Ectodermal cell (in vitro differentiated cells): ENCODE measurements around the gene LPCAT3.

Source experiments
- H3K27ac ChIP-seq: 2 replicates; pipeline ENCODE4 v1.7.0; 2013; ENCODE audit warnings: mild to moderate bottlenecking, low read depth, low read length; ENCODE audit not compliant: insufficient read depth, poor library complexity, severe bottlenecking
- H3K27me3 ChIP-seq: 2 replicates; pipeline ENCODE4 v1.7.0; 2013; ENCODE audit warnings: mild to moderate bottlenecking, low read length; ENCODE audit not compliant: insufficient read depth, control insufficient read depth, poor library complexity, severe bottlenecking
- H3K36me3 ChIP-seq: one replicate; pipeline ENCODE4 v1.7.0; 2013; ENCODE audit warnings: low read length; ENCODE audit not compliant: control insufficient read depth, insufficient read depth
- H3K4me1 ChIP-seq: one replicate; pipeline ENCODE4 v1.7.0; 2013; ENCODE audit warnings: low read length; ENCODE audit not compliant: control insufficient read depth, insufficient read depth
- H3K4me3 ChIP-seq: 2 replicates; pipeline ENCODE4 v1.7.0; 2013; ENCODE audit warnings: low read depth, low read length, control low read depth; ENCODE audit not compliant: insufficient read depth
- H3K9me3 ChIP-seq: 2 replicates; pipeline ENCODE4 v1.7.0; 2013; ENCODE audit warnings: mild to moderate bottlenecking, low read length, moderate library complexity; ENCODE audit not compliant: control insufficient read depth
- WGBS, 2 experiments: methylation state at CpG; one replicate each; pipeline ENCODE4 v1.1.7; 2013; ENCODE audit warnings: missing lambda C conversion rate in 2 of 2; 5-methylcytosine and 5-hydroxymethylcytosine counted together

Gene LPCAT3

GRCh38 chr12:6979453-6979852 is 38.8 kb downstream of the LPCAT3 start:
- no peak overlapping the region for H3K27ac ChIP-seq
- WGBS, 2 experiments = 93% methylated on average over 3 of the region's 3 CpGs
- H3K9me3 ChIP-seq = no peaks in the 10 kb centered on the region
- no peaks in the 10 kb centered on the region for H3K27me3 ChIP-seq
- no peaks in the 10 kb centered on the region for H3K4me1 ChIP-seq
- H3K36me3 ChIP-seq = peaks cover 36% of the 10 kb centered on the region
- no peak overlapping the region for H3K4me3 ChIP-seq

GRCh38 chr12:6979021-6979420 is 39.3 kb downstream of the LPCAT3 start:
- Histone ChIP-seq H3K36me3 (peaks cover 40% of the 10 kb centered on the region), H3K4me1 (no peaks in the 10 kb centered on the region), H3K27me3 (no peaks in the 10 kb centered on the region), H3K9me3 (no peaks in the 10 kb centered on the region), H3K27ac (no peak overlapping the region), H3K4me3 (no peak overlapping the region)
- 93 to 95% methylated on average over 6 of the region's 6 CpGs for WGBS, 2 experiments

DNA sequence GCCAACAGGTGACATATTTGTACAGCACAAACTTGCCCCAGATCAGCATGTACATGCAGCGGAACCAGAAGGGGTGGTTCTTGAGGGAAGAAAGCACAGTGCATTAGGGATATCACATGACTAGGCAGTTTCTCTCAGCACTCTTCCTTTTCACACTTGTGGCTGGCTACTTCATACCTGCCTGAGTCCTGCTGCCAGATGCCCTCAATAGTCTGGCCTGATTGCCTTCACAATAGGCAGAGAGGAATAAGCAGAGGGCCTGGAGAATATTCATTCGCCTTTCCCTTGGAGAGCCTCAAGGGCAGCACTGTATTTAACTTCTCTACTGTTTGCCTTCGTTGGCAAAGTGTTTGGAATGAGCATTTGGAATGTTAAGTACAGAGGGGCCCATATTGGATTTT is 39.7 kb downstream of the LPCAT3 start:
- peaks cover 42% of the 10 kb centered on the region for H3K36me3 ChIP-seq
- H3K4me1 ChIP-seq = no peaks in the 10 kb centered on the region
- no peak overlapping the region for H3K4me3 ChIP-seq
- WGBS, 2 experiments = 94% methylated on average over 3 of the region's 3 CpGs
- no peak overlapping the region for H3K27ac ChIP-seq
- H3K9me3 ChIP-seq = no peaks in the 10 kb centered on the region
- no peaks in the 10 kb centered on the region for H3K27me3 ChIP-seq

GRCh38 chr12:6978188-6978587 is 40.1 kb downstream of the LPCAT3 start:
- Histone ChIP-seq H3K27ac (no peak overlapping the region), H3K4me3 (no peak overlapping the region), H3K27me3 (no peaks in the 10 kb centered on the region), H3K9me3 (no peaks in the 10 kb centered on the region), H3K36me3 (peaks cover 42% of the 10 kb centered on the region), H3K4me1 (no peaks in the 10 kb centered on the region)
- whole genome bisulfite sequencing, 2 experiments = 95 to 97% methylated on average over 6 of the region's 6 CpGs

GRCh38 chr12:6977653-6978052 is 40.6 kb downstream of the LPCAT3 start:
- Histone ChIP-seq H3K9me3 (no peaks in the 10 kb centered on the region), H3K27ac (no peak overlapping the region), H3K36me3 (peaks cover 42% of the 10 kb centered on the region), H3K4me3 (no peak overlapping the region), H3K27me3 (no peaks in the 10 kb centered on the region), H3K4me1 (no peaks in the 10 kb centered on the region)
- 95% methylated on average over 10 of the region's 10 CpGs for WGBS, 2 experiments

DNA sequence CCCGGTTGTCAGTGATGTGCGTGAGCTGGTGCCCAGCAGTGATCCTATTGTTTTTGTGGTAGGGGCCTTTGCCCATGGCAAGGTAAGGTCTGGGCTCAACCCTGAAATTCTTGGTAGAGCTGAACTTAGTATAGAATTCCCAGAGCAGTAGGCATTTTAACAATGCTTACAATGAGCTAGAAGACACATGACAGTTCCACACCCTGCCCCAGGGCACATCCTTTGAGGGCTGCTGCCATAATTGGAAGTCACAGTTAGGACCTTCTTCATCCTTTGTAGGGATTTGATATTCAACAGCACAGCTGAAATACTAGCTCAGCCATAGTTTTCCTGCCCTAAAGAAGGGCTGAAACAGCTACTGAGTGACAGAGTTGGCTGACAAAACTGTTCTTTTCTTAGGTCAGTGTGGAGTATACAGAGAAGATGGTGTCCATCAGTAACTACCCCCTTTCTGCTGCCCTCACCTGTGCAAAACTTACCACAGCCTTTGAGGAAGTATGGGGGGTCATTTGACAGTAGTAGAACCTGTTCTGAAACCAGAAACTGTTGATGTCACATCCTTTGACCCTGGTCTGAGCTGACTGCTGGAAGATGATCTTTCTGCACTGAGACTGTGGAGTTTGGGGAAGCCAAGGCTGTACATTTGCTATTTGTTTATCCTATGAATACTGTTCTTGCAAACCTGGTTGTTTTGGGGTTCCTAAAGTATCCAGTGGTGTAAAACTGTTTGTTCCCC is 42.8 kb downstream of the LPCAT3 start:
- Histone ChIP-seq H3K9me3 (no peaks in the 10 kb centered on the region), H3K4me1 (no peaks in the 10 kb centered on the region), H3K27ac (no peak overlapping the region), H3K36me3 (peaks cover 42% of the 10 kb centered on the region), H3K27me3 (no peaks in the 10 kb centered on the region), H3K4me3 (no peak overlapping the region)
- WGBS, 2 experiments = 97 to 98% methylated on average over 2 of the region's 2 CpGs

DNA sequence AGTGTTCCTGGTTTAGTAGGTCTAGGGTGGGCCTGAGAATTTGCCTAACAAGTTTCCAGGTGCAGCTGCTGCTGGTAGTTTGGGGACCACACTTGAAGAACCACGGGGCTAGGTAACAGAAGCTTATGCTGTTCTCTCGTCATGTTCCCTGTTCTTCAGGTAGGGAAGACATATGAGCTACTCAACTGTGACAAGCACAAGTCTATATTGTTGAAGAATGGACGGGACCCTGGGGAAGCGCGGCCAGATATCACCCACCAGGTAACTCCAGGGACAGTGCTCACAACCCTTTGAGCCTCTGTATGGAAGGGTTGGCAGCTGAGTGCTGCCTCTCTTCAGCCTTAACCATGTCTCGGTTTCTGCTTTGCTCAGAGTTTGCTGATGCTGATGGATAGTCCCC is 44.1 kb downstream of the LPCAT3 start:
- H3K4me3 ChIP-seq = no peak overlapping the region
- peaks cover 42% of the 10 kb centered on the region for H3K36me3 ChIP-seq
- no peaks in the 10 kb centered on the region for H3K27me3 ChIP-seq
- no peak overlapping the region for H3K27ac ChIP-seq
- WGBS, 2 experiments = 96% methylated on average over 6 of the region's 6 CpGs
- H3K9me3 ChIP-seq = no peaks in the 10 kb centered on the region
- H3K4me1 ChIP-seq = peaks cover 3% of the 10 kb centered on the region

GRCh38 chr12:6970096-6970527 is 48.2 kb downstream of the LPCAT3 start:
- peaks cover 37% of the 10 kb centered on the region for H3K36me3 ChIP-seq
- H3K27ac ChIP-seq = peak overlapping the region; percentile 53
- H3K9me3 ChIP-seq = no peaks in the 10 kb centered on the region
- H3K4me3 ChIP-seq = peak overlapping the region; percentile 89
- H3K4me1 ChIP-seq = peaks cover 8% of the 10 kb centered on the region
- 0 to 1% methylated on average over 31 of the region's 31 CpGs for WGBS, 2 experiments
- no peaks in the 10 kb centered on the region for H3K27me3 ChIP-seq

DNA sequence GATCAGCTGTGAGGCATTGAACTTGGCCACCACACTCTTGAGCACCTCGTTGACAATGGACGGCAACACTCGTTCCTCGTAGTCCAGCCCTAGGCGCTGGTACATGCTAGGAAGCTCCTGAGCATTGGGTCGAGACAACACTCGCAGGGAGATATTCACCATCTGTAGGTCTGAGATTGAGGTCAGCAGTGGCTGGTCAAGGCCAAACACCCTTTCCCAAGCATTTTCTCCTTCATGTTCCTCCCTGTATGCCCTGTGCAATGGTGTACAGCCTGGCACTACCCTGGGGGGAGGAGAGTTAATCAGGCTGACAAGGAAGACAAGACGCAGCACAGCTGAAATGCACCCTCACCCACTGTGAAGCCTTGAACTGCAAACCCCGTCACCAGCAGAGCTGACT is 49.9 kb downstream of the LPCAT3 start:
- Histone ChIP-seq H3K9me3 (no peaks in the 10 kb centered on the region), H3K36me3 (peaks cover 24% of the 10 kb centered on the region), H3K4me3 (no peak overlapping the region), H3K27ac (no peak overlapping the region), H3K4me1 (peaks cover 8% of the 10 kb centered on the region), H3K27me3 (no peaks in the 10 kb centered on the region)
- 94 to 95% methylated on average over 9 of the region's 9 CpGs for WGBS, 2 experiments

GRCh38 chr12:6967651-6968100 is 50.6 kb downstream of the LPCAT3 start:
- 96% methylated on average over 10 of the region's 10 CpGs for WGBS, 2 experiments
- H3K4me1 ChIP-seq = peaks cover 13% of the 10 kb centered on the region

More at GRCh38 chr12:6967651-6968100, 50.6 kb downstream of the LPCAT3 start:
- Histone ChIP-seq H3K27me3 (no peaks in the 10 kb centered on the region), H3K27ac (no peak overlapping the region), H3K9me3 (no peaks in the 10 kb centered on the region), H3K4me3 (no peak overlapping the region), H3K36me3 (peaks cover 24% of the 10 kb centered on the region)
